ENCODE results near the gene PRKCQ. TPM values are rescaled to one million over a fixed set of nuclear protein-coding genes. Genes with fewer than 3 reads are reported as not detected.

The PRKCQ gene
- total and polyA plus RNA-seq, 2 of the 8 experiments (the other 6 are each of a cell fraction or from before 2014, with no cell fraction given), result 9.1 to 22.6 TPM

DNA sequence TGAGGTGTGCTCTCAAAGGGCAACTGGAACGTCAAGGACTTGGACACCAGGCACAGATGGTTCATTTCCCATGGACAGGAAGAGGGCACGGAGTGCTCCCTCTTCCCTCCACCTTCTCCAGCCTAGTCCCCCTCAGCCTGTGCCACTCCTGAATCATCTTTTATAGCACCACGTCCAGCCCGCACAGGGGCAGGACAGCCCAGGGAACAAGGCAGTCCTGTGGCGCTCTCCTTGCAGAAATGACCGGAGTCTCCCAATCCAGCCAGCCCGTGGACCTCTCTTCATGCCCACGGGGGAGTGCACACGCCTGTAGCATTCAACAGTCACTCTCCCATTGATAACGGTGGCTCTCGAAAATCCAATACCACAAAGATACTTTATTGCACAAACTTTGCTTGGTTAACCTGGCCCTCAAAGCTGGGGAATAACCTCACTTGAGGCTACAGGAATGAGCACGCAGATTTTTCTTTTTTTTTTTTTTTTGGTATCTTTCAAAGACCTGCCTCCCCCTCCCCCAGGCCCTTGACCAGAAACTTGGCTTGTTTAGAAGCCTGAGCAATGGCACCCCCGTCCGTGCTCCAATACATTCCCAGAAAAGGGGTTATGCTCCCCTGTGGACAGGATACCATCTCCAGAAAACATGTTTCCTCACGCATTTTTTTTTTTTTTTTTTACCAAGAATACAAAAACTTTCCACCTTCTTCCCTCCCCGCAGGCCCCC, 733 bp downstream of the PRKCQ start:
- Histone ChIP-seq H2AK5ac (ENCODE audit: low read depth, low read length) (no peak overlapping the region; the same call in 1 of the 2 replicates), H4K5ac (ENCODE audit: insufficient read length, low read depth, low read length) (no peak overlapping the region), H3K4ac (replicated peaks; ENCODE audit: insufficient read length, low read depth, low read length) (no peak overlapping the region), H3K4me1 (replicated peaks in 1 of 4; ENCODE audit: control insufficient read depth in 3 of 4, insufficient read depth in 4 of 4, low read length in 3 of 4) (peaks cover 2 to 9% (median 8%) of the 10 kb centered on the region in 4 experiments; a peak in 6 of 7 replicates), H3K14ac (ENCODE audit: insufficient read length) (no peak overlapping the region), H2BK5ac (ENCODE audit: low read depth, low read length) (peak overlapping the region; percentile 1; the same call in 1 of the 2 replicates), H3K23me2 (ENCODE audit: low read depth, low read length) (peaks cover 12% of the 10 kb centered on the region; the same call in 1 of the 2 replicates), H3K4me3 (ENCODE audit: extremely low read depth in 1 of 4, insufficient read depth in 2 of 4, low read depth in 3 of 4, low read length in 4 of 4) (peak overlapping the region; percentile 54 to 73 (median 71)), H3K9me3 (ENCODE audit: insufficient read depth in 2 of 2, low read depth in 1 of 2, low read length in 1 of 2) (no peaks in the 10 kb centered on the region), H2AFZ (ENCODE audit: low read length) (no peak overlapping the region), H3K18ac (ENCODE audit: extremely low read depth, low read length) (0 out of 2 replicates have a peak overlapping the region, but pooled peaks have one; percentile 62), H3K9ac (replicated peaks in 1 of 4; ENCODE audit: extremely low read depth in 1 of 4, low read depth in 3 of 4, low read length in 3 of 4) (peak overlapping the region in 3 of 4 experiments; percentile 51 to 52 (median 51); a peak in 5 of 7 replicates), H4K91ac (replicated peaks; ENCODE audit: insufficient read length, low read length) (no peak overlapping the region), H3K56ac (replicated peaks; ENCODE audit: insufficient read length, low read depth, low read length) (no peak overlapping the region), H3K79me2 (ENCODE audit: control insufficient read depth in 1 of 2, insufficient read depth in 2 of 2, low read length in 2 of 2) (peaks cover 8 to 45% of the 10 kb centered on the region in 2 experiments), H3K27ac (ENCODE audit: low read depth, low read length) (no peak overlapping the region), H2BK12ac (ENCODE audit: low read depth, low read length) (peak overlapping the region; percentile 10; the same call in 1 of the 2 replicates), H4K20me1 (replicated peaks in 1 of 2; ENCODE audit: control insufficient read depth in 1 of 2, insufficient read depth in 2 of 2, low read length in 2 of 2) (no peaks in the 10 kb centered on the region), H2BK15ac (ENCODE audit: low read length) (no peak overlapping the region), H3K23ac (ENCODE audit: insufficient read length) (no peak overlapping the region), H2BK20ac (ENCODE audit: low read length) (no peak overlapping the region), H3K27me3 (replicated peaks in 1 of 4; ENCODE audit: control insufficient read depth in 3 of 4, extremely low read depth in 1 of 4, insufficient read depth in 3 of 4, low read length in 3 of 4) (peaks cover 0 to 5% (median 2%) of the 10 kb centered on the region in 4 experiments; a peak in 4 of 7 replicates), H2BK120ac (replicated peaks; ENCODE audit: low read depth, low read length) (no peak overlapping the region), H3K36me3 (ENCODE audit: control insufficient read depth in 2 of 4, insufficient read depth in 4 of 4, low read length in 3 of 4) (peaks cover 0 to 20% (median 4%) of the 10 kb centered on the region in 4 experiments; a peak in 3 of 8 replicates), H4K8ac (ENCODE audit: extremely low read depth, insufficient read depth, low read length) (no peak overlapping the region; the same call in 1 of the 2 replicates), H3K4me2 (ENCODE audit: insufficient read depth in 1 of 2, low read depth in 2 of 2, low read length in 2 of 2) (peak overlapping the region; percentile 71 to 97), H3K79me1 (ENCODE audit: low read depth, low read length) (0 out of 2 replicates have a peak, but pooled peaks cover 4% of the 10 kb centered on the region)
- no peak for DNase-seq (ENCODE audit: low read depth in 1 of 2, low spot score in 2 of 2)
- POLR2A ChIA-PET (ENCODE audit: partially characterized antibody), result no interaction called here
- no peak for FAIRE-seq
- 25% methylated on average over 14 of the region's 16 CpGs; no CpG with 5 or more reads in 1 of the 2 experiments for WGBS, 2 experiments (ENCODE audit: extremely low coverage in 1 of 2, insufficient coverage in 1 of 2, insufficient read length in 1 of 2, insufficient replicate concordance in 2 of 2, low coverage in 1 of 2, low lambda C conversion rate in 2 of 2, missing lambda C conversion rate in 1 of 2)
- CTCF ChIA-PET (ENCODE audit: partially characterized antibody), result interaction anchor here (1.0 to 1.5 kb wide), 2 partner anchors 10 to 91 kb away, joined by 3 read pairs; no protein-coding TSS in a partner anchor
- no peak for TF ChIP-seq CBX5 (IDR thresholded peaks at IDR 0.05; ENCODE audit: low read depth, low read length)
- peak; percentile 12 for TF ChIP-seq ASH2L (IDR thresholded peaks at IDR 0.05; ENCODE audit: low read length)
- TF ChIP-seq POLR2A (IDR thresholded peaks at IDR 0.05; ENCODE audit: control extremely low read depth in 1 of 2, low read depth in 2 of 2, low read length in 2 of 2), result no peak
- peak; percentile 28; the same call in 1 of the 2 replicates for TF ChIP-seq SUZ12 (IDR thresholded peaks at IDR 0.05; ENCODE audit: low read length)
